MM.1S (cell line): ENCODE results near the gene UQCR10.

Experiments
- EZH2 ChIP-seq: fragments of 300-600 bp; sonication (generic); optimal IDR thresholded peaks from 2 replicates; pipeline ENCODE3; 2017; ENCODE audit warnings: low read depth, mild to moderate bottlenecking, antibody characterized with exemption, low read length, mixed read lengths
- EZH2phosphoT487 ChIP-seq: fragments of 300-600 bp; sonication (generic); IDR thresholded peaks from 2 replicates; pipeline ENCODE4 v1.6.1; 2018; ENCODE audit warnings: antibody characterized with exemption, low read length
- TF ChIP-seq, protein P1 (sequence below): fragments of 300-600 bp; sonication (generic); IDR thresholded peaks from 2 replicates; pipeline ENCODE4 v1.5.1; 2016; ENCODE audit warnings: antibody characterized with exemption, low read length, mixed read lengths

- TF ChIP-seq, protein P1, sequence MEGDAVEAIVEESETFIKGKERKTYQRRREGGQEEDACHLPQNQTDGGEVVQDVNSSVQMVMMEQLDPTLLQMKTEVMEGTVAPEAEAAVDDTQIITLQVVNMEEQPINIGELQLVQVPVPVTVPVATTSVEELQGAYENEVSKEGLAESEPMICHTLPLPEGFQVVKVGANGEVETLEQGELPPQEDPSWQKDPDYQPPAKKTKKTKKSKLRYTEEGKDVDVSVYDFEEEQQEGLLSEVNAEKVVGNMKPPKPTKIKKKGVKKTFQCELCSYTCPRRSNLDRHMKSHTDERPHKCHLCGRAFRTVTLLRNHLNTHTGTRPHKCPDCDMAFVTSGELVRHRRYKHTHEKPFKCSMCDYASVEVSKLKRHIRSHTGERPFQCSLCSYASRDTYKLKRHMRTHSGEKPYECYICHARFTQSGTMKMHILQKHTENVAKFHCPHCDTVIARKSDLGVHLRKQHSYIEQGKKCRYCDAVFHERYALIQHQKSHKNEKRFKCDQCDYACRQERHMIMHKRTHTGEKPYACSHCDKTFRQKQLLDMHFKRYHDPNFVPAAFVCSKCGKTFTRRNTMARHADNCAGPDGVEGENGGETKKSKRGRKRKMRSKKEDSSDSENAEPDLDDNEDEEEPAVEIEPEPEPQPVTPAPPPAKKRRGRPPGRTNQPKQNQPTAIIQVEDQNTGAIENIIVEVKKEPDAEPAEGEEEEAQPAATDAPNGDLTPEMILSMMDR = no peak
- no peak for TF ChIP-seq EZH2phosphoT487
- no peak for TF ChIP-seq EZH2
Measured at GRCh38 chr22:29729161-29729560, 38.0 kb upstream of the UQCR10 start.
